Measurements from ENCODE around the gene CDK2AP2. TPM values are rescaled to one million over a fixed set of nuclear protein-coding genes. Genes with fewer than 3 reads are reported as not detected.
"Not testable (repeated sequence)": the region's sequence is repeated elsewhere in the genome, so short reads cannot be mapped to it uniquely, and the experiment has no call there.

CDK2AP2 gene
- total RNA-seq, 1 donor from 2014 or later, result 32.0 TPM

DNA sequence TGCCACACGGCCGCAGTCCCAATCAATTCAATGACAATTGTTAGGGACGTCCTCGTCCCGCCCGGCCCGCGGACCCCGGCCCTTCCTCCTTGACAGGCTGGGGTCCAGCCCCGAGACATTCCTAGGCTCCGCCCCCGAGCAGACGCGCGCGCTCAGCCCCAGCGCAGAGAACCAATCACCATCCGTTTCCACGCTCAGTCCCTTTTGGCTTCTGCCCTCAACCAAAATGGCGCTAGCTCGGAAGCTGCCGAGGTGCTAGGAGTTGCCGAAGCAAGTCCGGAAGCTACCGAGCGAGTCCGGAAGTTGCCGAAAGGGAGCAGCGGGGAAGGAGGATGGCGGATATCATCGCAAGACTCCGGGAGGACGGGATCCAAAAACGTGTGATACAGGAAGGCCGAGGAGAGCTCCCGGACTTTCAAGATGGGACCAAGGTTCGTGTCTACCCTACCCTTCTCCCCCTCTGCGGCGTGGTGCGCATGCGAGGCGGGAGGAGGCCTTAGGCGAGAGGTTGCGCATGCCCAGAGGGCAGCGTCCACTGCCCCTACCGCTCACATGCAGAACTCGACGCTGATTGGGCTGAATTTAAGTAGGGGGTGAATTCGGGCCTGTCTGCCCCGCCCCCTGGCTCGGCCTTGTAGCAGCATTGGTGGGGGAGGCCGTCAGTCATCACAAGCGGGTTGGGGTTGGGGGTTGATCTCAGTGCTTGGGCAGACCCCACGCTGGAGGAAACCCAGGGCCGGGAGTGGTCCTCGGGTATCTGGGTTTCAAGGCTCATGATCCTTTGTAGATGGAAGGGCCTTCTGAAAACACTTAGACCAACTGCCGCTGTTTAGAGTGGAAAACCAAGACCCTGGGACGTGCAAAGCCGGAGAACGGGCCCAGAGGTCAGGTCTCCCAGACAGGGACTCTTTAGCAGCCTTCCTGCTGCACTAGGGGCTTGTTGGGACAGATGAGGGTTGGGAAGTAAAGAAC, 24.8 kb downstream of the CDK2AP2 start, which contains the start of gene AIP:
TSS of gene AIP (plus strand) at position 200 of the 972 bp plus-strand sequence. CDS start at position 333, 133 bp downstream.
- Mint-ChIP-seq H3K27ac (ENCODE audit: unreplicated experiment) (peak within 1 kb of the TSS; percentile 98), H3K9me3 (peaks cover 6% of the 10 kb centered on the region), H3K36me3 (ENCODE audit: low read depth) (peaks cover 7% of the 10 kb centered on the region), H3K4me1 (peaks cover 37% of the 10 kb centered on the region), H3K4me3 (peak within 1 kb of the TSS; percentile 91), H3K27me3 (ENCODE audit: low read depth) (peaks cover 3% of the 10 kb centered on the region)
- DNase-seq (ENCODE audit: low read depth, low spot score), result peak; percentile 97
- TF ChIP-seq, protein P1, sequence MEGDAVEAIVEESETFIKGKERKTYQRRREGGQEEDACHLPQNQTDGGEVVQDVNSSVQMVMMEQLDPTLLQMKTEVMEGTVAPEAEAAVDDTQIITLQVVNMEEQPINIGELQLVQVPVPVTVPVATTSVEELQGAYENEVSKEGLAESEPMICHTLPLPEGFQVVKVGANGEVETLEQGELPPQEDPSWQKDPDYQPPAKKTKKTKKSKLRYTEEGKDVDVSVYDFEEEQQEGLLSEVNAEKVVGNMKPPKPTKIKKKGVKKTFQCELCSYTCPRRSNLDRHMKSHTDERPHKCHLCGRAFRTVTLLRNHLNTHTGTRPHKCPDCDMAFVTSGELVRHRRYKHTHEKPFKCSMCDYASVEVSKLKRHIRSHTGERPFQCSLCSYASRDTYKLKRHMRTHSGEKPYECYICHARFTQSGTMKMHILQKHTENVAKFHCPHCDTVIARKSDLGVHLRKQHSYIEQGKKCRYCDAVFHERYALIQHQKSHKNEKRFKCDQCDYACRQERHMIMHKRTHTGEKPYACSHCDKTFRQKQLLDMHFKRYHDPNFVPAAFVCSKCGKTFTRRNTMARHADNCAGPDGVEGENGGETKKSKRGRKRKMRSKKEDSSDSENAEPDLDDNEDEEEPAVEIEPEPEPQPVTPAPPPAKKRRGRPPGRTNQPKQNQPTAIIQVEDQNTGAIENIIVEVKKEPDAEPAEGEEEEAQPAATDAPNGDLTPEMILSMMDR (conservative IDR thresholded peaks at IDR 0.05), result peak; percentile 30

GRCh38 chr11:67482275-67482826, 25.6 kb downstream of the CDK2AP2 start:
- Mint-ChIP-seq H3K4me1 (peaks cover 38% of the 10 kb centered on the region), H3K27me3 (ENCODE audit: low read depth) (peaks cover 3% of the 10 kb centered on the region), H3K4me3 (peak overlapping the region; percentile 91), H3K27ac (ENCODE audit: unreplicated experiment) (no peak overlapping the region), H3K9me3 (peaks cover 6% of the 10 kb centered on the region), H3K36me3 (ENCODE audit: low read depth) (peaks cover 7% of the 10 kb centered on the region)
- TF ChIP-seq, protein P1 (conservative IDR thresholded peaks at IDR 0.05), result no peak
- no peak for DNase-seq (ENCODE audit: low read depth, low spot score)

GRCh38 chr11:67477344-67478050, 30.5 kb downstream of the CDK2AP2 start:
- not testable (repeated sequence) for H3K27ac Mint-ChIP-seq (ENCODE audit: unreplicated experiment); H3K9me3 Mint-ChIP-seq; H3K4me1 Mint-ChIP-seq; H3K27me3 Mint-ChIP-seq (ENCODE audit: low read depth); H3K4me3 Mint-ChIP-seq; H3K36me3 Mint-ChIP-seq (ENCODE audit: low read depth); DNase-seq (ENCODE audit: low read depth, low spot score)

DNA sequence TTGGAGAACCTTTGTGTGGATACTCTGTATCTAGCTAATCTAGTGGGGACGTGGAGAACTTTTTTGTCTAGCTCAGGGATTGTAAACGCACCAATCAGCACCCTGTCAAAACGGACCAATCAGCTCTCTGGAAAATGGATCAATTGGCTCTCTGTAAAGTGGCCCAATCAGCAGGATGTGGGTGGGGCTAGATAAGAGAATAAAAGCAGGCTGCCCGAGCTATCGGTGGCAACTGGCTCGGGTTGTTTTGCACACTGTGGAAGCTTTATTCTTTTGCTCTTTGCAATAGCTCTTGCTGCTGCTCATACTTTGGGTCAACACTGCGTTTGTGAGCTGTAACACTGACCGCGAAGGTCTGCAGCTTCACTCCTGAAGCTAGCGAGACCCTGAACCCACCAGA, 31.3 kb downstream of the CDK2AP2 start:
- H3K4me3 Mint-ChIP-seq; H3K27me3 Mint-ChIP-seq (ENCODE audit: low read depth); H3K4me1 Mint-ChIP-seq; H3K36me3 Mint-ChIP-seq (ENCODE audit: low read depth); H3K9me3 Mint-ChIP-seq; H3K27ac Mint-ChIP-seq (ENCODE audit: unreplicated experiment); DNase-seq (ENCODE audit: low read depth, low spot score): not testable (repeated sequence)

DNA sequence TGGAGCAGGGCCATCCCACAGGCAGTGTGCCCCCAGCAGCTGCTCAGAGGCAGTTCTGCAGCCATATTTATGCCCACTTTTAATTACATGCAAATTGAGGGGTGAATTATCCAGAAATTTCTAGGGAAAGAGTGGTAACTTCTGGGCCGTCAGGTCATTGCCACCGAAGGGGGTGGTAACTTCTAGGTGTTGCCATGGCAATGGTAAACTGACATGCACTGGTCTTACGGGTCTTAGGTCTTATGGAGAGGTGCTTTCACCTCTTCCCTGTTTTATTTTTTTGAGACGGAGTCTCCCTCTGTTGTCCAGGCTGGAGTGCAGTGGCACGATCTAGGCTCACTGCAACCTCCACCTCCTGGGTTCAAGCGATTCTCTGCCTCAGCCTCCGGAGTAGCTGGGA, 35.1 kb downstream of the CDK2AP2 start:
- no peak for DNase-seq (ENCODE audit: low read depth, low spot score)
- H3K27ac Mint-ChIP-seq (ENCODE audit: unreplicated experiment), result no peak overlapping the region
- no peak overlapping the region for H3K4me3 Mint-ChIP-seq
- peaks cover 3% of the 10 kb centered on the region for H3K9me3 Mint-ChIP-seq
- peaks cover 9% of the 10 kb centered on the region for H3K4me1 Mint-ChIP-seq
- peaks cover 2% of the 10 kb centered on the region for H3K27me3 Mint-ChIP-seq (ENCODE audit: low read depth)
- TF ChIP-seq, protein P1 (conservative IDR thresholded peaks at IDR 0.05), result no peak
- H3K36me3 Mint-ChIP-seq (ENCODE audit: low read depth), result peaks cover 3% of the 10 kb centered on the region

DNA sequence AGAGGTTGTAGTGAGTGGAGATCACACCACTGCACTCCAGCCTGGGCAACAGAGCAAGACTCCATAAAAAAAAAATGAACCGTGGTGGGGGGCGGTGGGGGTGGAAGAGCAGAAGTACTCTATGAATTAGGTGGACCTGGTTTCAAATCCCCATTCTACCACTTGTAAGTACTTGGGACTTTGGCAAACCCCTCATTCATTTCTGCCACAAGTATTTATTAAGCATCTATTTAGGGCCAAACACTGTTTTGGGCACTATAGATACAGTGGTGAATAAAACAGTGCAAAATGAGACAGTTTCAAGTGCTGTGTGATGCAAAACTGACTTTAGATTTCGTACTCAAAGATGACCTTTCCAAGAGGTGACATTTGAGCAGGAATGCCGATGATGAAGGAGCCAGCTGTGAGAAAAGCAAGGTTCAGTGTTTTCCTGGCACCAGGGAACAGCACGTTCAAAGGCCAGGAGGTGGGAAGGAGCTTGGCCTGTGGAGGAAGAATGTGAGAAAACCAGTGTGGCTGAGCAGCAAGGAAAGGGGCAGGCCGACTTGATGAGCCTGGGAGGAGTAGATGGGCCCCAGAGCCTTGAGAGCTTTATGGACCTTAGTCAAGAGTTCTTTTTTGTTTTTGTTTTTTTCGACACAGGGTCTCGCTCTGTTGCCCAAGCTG, 37.5 kb downstream of the CDK2AP2 start:
- Mint-ChIP-seq H3K4me3 (peak overlapping the region; percentile 77), H3K27me3 (ENCODE audit: low read depth) (peaks cover 2% of the 10 kb centered on the region), H3K36me3 (ENCODE audit: low read depth) (no peaks in the 10 kb centered on the region), H3K27ac (ENCODE audit: unreplicated experiment) (no peak overlapping the region), H3K4me1 (peaks cover 10% of the 10 kb centered on the region), H3K9me3 (no peaks in the 10 kb centered on the region)
- TF ChIP-seq, protein P1 (conservative IDR thresholded peaks at IDR 0.05), result no peak
- DNase-seq (ENCODE audit: low read depth, low spot score), result no peak
